NCI-H69 (cell line): Measurements from ENCODE around the gene KCNT1.

Source experiments
- DNase-seq: peaks from one replicate; lab custom pipeline; 2025; lab: John Stamatoyannopoulos, UW

Gene KCNT1

DNA sequence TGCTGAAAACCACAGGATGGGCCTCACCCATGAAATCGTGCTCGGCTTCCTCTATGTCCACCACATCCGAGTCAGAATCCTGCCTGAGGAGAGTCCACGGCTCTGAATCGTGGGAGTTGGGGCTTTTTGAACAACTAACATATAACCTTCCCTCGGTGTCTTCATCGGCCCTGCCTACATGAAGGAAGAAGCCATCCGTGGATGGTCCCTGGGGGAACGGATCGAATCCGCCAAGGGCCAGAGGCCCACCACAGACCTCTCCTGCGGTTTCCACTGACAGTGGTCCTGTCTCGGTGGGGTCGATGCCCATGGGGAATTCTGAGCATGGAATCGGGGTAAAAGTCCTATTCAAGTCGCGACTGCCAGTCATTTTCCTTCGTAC lies 120.4 kb downstream of the KCNT1 start:
- DNase-seq = no peak

DNA sequence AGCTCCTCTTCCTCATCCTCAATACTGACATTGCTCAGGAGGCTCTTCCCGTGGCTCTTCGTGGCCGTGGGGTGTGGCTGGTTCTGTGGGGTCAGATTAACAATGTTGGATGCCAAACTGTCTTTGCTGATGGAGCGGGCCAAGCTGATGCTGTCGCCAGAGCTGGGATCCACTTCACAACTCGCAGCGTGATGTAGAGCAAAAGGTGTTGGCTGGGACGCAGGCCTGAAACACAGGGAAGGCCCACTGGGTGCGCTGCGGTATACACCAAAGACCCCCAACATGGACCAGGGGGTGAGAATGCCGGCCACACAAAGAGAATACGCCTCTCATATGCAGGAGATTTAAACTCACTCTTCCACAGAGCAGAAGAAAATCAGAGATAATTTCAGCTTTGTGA lies 121.1 kb downstream of the KCNT1 start:
- no peak for DNase-seq

DNA sequence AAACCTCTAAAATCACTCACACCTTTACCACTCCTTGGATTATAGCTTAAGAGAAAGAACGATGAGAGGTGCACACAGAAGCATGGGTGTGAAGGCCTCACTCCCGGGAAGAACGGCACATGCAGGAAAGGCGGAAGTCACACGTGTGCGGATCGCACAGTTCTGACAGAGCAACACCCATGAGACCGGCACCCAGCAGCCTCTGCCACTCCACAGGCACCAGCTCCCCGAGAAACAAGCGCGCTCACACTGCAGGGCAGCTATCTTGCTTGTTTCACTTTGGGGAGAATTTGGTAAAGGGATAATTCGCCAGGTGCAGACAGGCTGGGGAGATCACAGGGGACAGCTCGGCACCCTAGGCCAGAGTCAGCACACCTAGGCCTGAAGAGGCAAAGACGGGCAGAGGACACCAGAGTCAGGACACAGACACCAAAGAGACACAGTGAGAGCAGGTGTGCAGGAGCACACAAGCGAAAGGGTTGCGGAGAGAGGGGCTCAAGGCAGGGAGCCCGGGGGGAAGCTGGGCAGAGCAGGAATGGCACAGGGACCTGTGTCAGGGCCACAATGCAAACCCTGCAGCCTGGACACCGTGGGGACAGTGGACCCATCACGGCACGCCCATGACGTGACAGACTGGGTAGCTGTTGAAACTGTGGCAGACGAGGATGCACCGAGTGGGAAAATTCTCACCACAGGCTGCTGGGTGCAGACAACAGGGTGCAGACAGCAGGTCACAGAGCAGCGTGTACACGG lies 123.6 kb downstream of the KCNT1 start:
- no peak for DNase-seq

DNA sequence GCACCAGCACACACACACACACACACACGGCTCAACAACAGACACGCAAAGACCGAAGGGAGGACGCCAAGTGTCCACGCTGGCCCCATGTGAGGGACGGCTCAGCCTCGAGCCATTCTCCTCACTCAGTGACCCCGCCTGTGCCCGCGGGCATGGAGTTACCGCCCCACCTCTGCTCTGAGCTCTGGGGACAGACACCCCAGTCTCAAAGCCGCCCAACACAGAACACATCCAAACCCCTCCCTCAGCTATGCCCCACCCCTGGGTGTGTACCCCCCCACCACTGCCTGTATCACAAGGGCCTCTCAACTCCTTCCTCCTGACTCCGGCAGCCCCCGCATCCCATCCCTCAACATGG lies 124.2 kb downstream of the KCNT1 start:
- no peak for DNase-seq

DNA sequence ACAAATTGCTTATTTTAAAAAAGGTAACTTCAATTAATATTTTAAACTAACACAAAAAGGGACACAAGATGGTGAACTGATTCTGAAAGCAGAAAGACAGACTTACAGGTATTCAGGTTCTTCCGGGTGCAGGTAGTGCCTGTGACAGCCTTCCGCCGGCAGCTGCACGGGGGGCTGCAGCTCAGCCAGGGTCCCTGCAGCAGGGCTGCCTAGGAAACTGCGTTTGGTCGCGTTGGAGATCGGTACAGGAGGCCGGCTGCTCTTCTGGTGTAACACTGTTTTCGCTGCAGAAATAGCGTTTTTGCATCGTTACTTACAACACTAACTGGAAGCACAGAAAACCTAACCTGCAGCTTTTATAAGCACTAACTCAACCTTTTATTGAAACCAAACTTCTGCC lies 125.3 kb downstream of the KCNT1 start:
- no peak for DNase-seq

DNA sequence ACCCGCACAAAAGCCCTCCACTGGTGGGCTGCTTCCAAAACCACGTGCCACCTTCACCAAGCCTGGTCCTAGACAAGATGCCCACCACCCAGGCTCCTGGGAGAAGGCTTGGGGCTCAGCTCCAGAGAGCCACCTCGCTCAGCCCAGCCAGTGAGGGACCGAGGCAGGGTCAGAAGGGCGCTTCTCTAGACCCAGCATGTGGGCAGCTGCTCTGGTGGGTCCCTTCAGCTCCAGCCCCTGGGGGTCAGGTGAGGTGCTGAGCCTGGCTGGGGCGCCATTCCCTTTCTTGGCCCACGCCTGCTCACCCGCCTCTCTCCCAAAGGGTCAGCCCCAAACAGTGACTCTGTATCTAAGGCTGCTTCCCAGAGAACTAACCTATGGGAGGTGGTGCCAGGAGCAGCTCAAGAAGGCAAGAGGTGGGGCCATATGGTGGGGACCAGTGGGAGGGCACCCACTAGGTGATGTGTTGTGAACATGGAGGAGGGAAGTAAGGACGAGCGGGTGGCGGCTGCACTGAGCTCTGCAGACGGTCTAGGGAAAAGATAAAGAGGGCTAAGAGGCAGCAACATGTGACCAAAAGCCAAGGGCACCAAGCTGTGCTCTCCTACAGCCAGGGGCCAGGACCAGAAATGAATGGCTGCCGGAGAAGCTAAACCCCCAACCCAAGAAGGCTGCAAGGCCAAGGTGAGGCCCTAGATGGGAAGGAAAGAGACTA lies 126.0 kb downstream of the KCNT1 start:
- DNase-seq = no peak

DNA sequence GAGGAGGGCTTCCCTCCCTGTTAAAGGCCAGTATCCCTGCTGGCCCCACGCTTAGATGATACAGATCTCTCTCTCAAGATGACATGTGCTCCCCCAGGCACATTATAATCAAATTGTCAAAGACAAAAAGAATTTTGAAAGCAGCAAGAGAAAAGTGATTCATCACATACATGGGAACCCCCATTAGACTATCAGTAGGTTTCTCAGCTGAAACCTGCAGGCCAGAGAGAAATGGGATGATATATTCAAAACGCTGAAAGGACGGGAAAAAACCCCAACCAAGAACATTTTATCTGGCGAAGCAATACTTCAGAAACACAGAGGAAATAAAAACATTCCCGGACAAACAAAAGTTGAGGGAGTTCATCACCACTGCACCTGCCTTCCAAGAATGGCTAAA lies 126.7 kb downstream of the KCNT1 start:
- no peak for DNase-seq

DNA sequence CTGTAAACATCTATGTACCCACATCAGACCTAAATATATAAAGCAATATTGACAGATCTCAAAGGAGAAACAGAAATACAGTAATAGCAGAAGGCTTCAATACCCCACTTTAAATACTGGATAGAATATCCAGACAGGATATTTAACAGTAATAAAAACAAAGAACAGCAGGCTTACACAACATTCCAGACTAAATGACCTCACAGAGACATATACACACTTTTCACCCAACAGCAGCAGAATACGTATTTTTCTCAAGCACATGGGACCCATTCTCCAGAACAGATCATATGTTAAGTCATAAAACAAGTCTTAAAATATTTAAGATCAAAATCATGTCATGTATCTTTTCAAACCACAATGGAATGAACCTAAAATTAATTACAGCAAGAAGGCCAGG lies 128.5 kb downstream of the KCNT1 start:
- DNase-seq = no peak

DNA sequence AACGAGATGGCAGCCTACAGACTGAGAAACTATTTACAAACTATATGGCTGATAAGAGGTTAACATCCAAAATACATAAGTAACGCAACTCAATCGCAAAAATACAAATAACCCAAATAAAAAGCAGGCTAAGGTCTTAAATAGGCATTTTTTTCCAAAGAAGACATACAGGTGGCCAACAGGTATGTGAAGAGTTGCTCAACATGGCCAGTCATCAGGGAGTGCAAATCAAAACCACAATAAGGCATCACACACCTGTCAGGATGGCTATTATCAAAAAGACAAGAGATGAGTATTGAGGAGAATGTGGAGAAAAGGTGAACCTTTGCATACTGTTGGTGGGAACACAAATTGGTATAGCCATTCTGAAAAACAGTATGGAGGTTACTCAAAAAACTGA lies 131.9 kb downstream of the KCNT1 start:
- DNase-seq = no peak

DNA sequence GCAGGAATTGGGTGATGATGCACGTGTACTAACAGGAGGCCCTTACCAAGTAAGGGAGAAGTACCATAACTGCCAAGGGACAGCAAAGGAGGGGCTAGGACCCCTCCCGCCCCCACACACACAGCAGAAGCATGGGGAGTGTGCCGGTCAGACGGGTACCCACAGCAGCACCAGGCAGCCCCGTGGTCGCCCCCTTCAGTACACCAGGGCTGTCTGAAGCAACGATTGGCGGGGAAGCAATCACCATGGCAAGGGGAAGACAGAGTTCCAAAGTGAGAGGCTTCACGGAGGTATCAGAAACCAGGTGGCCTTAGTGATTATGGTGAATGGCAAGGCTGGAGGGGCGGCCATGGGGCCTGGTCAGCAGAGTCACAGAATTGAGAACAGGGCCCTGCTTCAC lies 133.1 kb downstream of the KCNT1 start:
- DNase-seq = no peak

DNA sequence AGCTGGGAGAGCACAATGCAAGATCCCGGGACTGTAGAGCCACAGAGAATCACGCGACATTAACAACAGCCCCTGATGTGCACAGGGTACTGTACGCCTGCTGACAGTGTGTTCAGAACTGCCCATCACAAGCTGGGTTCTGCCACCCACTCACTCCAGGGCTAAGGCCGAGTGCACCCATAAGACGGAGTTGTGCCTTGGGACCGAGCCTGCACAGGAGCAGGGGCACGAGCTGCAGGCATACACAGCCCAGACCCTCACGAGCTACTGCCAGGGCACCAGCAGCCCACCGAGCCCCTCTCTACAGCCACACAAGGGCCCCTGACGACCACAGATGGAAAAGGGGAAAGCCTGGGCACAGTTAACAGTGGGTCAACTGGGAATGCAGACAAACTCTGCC lies 137.5 kb downstream of the KCNT1 start:
- no peak for DNase-seq

DNA sequence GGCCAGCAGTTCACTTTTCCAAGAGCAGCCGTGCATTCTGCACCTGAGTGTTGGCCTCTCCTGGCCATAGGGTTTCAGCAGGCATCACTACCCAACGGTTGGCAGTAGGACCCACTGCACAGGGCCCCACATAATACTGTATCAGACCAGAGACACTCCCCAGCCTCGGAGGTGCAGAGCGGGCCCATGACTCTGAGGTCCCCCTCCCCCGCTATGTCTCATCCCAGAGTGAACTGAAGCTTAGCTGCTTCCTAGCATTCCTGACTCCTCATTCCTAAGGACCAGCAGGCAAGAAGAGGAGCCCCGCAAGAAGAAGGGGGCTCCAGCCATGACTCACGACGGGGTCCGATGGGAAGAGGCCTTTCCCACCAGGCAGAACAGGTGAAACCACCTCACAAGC lies 138.1 kb downstream of the KCNT1 start:
- no peak for DNase-seq

DNA sequence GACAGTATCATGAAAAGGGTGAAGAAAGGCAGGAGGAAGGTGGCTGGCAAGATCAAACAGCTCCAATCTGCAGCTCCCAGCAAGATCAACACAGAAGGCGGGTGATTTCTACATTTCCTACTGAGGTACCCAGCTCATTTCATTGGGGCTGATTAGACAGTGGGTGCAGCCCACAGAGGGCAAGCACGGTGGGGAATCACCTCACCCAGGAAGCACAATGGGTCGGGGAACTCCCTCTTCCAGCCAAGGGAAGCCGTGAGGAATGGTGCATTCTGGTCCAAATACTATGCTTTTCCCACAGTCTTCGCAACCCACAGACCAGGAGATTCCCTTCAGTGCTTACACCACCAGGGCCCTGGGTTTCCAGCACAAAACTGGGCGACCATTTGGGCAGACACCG lies 138.6 kb downstream of the KCNT1 start:
- no peak for DNase-seq
